Stimulated activated memory B cell treated with anti-CD40 and anti-IgM and Interleukin-4, amounts not matched to agents 10 μg/mL and 1 μg/mL and 100 μg/mL, for 72 hours (primary cell): ENCODE results near the gene ZNF256.

Source experiments
- ATAC-seq: fragments of 150-1000 bp; cut with Tn5 transposase; 2 replicates; pipeline ENCODE4 v1.10.0; 2021
- H3K27ac Mint-ChIP-seq: one replicate; pipeline ENCODE4 v1.8.0; 2022; ENCODE audit warnings: mild to moderate bottlenecking, mixed read lengths
- H3K27me3 Mint-ChIP-seq: one replicate; pipeline ENCODE4 v1.8.0; 2022; ENCODE audit warnings: mixed read lengths
- H3K36me3 Mint-ChIP-seq: one replicate; pipeline ENCODE4 v1.8.0; 2022; ENCODE audit warnings: mixed read lengths
- H3K4me1 Mint-ChIP-seq: one replicate; pipeline ENCODE4 v1.8.0; 2022; ENCODE audit warnings: mixed read lengths
- H3K4me3 Mint-ChIP-seq: one replicate; pipeline ENCODE4 v1.8.0; 2022; ENCODE audit warnings: mild to moderate bottlenecking, moderate library complexity, mixed read lengths
- H3K9me3 Mint-ChIP-seq: one replicate; pipeline ENCODE4 v1.8.0; 2022; ENCODE audit warnings: mixed read lengths

Gene ZNF256

GRCh38 chr19:57947419-57948134 lies at the start of gene ZNF256:
Gene ZNF256, minus strand, starts transcription at chr19:57947706. Its CDS starts 232 bp downstream, at chr19:57947474.
- Mint-ChIP-seq H3K4me1 (peaks cover 34% of the 10 kb centered on the region), H3K27ac (peak within 1 kb of the TSS; percentile 92), H3K9me3 (peaks cover 34% of the 10 kb centered on the region), H3K36me3 (peaks cover 40% of the 10 kb centered on the region), H3K4me3 (peak within 1 kb of the TSS; percentile 93), H3K27me3 (no peaks in the 10 kb centered on the region)
- peak; percentile 99 for ATAC-seq

GRCh38 chr19:57992841-57993240 lies 45.3 kb upstream of the ZNF256 start:
- Mint-ChIP-seq H3K27me3 (no peaks in the 10 kb centered on the region), H3K36me3 (peaks cover 94% of the 10 kb centered on the region), H3K9me3 (peaks cover 42% of the 10 kb centered on the region), H3K4me3 (no peak overlapping the region), H3K4me1 (no peaks in the 10 kb centered on the region), H3K27ac (no peak overlapping the region)
- no peak for ATAC-seq

GRCh38 chr19:57978586-57979289 lies 31.2 kb upstream of the ZNF256 start:
- ATAC-seq, result no peak
- no peak overlapping the region for H3K4me3 Mint-ChIP-seq
- H3K4me1 Mint-ChIP-seq, result no peaks in the 10 kb centered on the region
- H3K36me3 Mint-ChIP-seq, result peaks cover 97% of the 10 kb centered on the region
- H3K27me3 Mint-ChIP-seq, result no peaks in the 10 kb centered on the region
- no peak overlapping the region for H3K27ac Mint-ChIP-seq
- peaks cover 46% of the 10 kb centered on the region for H3K9me3 Mint-ChIP-seq

GRCh38 chr19:57974434-57974833 lies 26.9 kb upstream of the ZNF256 start, which contains the start of gene C19orf18:
Gene C19orf18, minus strand, starts transcription at chr19:57974534. Its CDS starts 102 bp downstream, at chr19:57974432.
- H3K27me3 Mint-ChIP-seq, result no peaks in the 10 kb centered on the region
- no peak within 1 kb of the TSS for H3K27ac Mint-ChIP-seq
- H3K4me3 Mint-ChIP-seq, result no peak within 1 kb of the TSS
- no peak for ATAC-seq
- H3K4me1 Mint-ChIP-seq, result no peaks in the 10 kb centered on the region
- H3K36me3 Mint-ChIP-seq, result peaks cover 77% of the 10 kb centered on the region
- H3K9me3 Mint-ChIP-seq, result peaks cover 41% of the 10 kb centered on the region

- Mint-ChIP-seq H3K4me1 (no peaks in the 10 kb centered on the region), H3K36me3 (peaks cover 46% of the 10 kb centered on the region), H3K9me3 (peaks cover 19% of the 10 kb centered on the region), H3K27me3 (no peaks in the 10 kb centered on the region), H3K4me3 (no peak overlapping the region), H3K27ac (no peak overlapping the region)
- no peak for ATAC-seq
These were observed 17.3 kb upstream of the ZNF256 start for GRCh38 chr19:57964761-57965160.

GRCh38 chr19:57961785-57962184 lies 14.3 kb upstream of the ZNF256 start:
- Mint-ChIP-seq H3K27ac (no peak overlapping the region), H3K4me1 (no peaks in the 10 kb centered on the region), H3K9me3 (peaks cover 13% of the 10 kb centered on the region), H3K4me3 (no peak overlapping the region), H3K36me3 (peaks cover 43% of the 10 kb centered on the region), H3K27me3 (no peaks in the 10 kb centered on the region)
- no peak for ATAC-seq

- ATAC-seq, result no peak
- Mint-ChIP-seq H3K4me3 (no peak overlapping the region), H3K36me3 (peaks cover 23% of the 10 kb centered on the region), H3K27ac (no peak overlapping the region), H3K9me3 (peaks cover 19% of the 10 kb centered on the region), H3K27me3 (no peaks in the 10 kb centered on the region), H3K4me1 (no peaks in the 10 kb centered on the region)
These were observed 7.5 kb upstream of the ZNF256 start for GRCh38 chr19:57954996-57955395.

- no peak overlapping the region for H3K27ac Mint-ChIP-seq
- H3K27me3 Mint-ChIP-seq, result no peaks in the 10 kb centered on the region
- peaks cover 19% of the 10 kb centered on the region for H3K36me3 Mint-ChIP-seq
- H3K4me1 Mint-ChIP-seq, result peaks cover 20% of the 10 kb centered on the region
- no peak overlapping the region for H3K4me3 Mint-ChIP-seq
- ATAC-seq, result no peak
- H3K9me3 Mint-ChIP-seq, result peaks cover 21% of the 10 kb centered on the region
These were observed 2.2 kb upstream of the ZNF256 start for GRCh38 chr19:57949702-57950101.

GRCh38 chr19:57949296-57949695 lies 1.8 kb upstream of the ZNF256 start:
- Mint-ChIP-seq H3K27ac (no peak overlapping the region), H3K9me3 (peaks cover 22% of the 10 kb centered on the region)

GRCh38 chr19:57947088-57947418 lies 453 bp downstream of the ZNF256 start:
- H3K9me3 Mint-ChIP-seq, result peaks cover 39% of the 10 kb centered on the region
- H3K4me3 Mint-ChIP-seq, result peak overlapping the region; percentile 93
- peaks cover 34% of the 10 kb centered on the region for H3K4me1 Mint-ChIP-seq
- H3K36me3 Mint-ChIP-seq, result peaks cover 45% of the 10 kb centered on the region
- ATAC-seq, result no peak
- H3K27me3 Mint-ChIP-seq, result no peaks in the 10 kb centered on the region
- H3K27ac Mint-ChIP-seq, result peak overlapping the region; percentile 92

More at GRCh38 chr19:57949296-57949695, 1.8 kb upstream of the ZNF256 start:
- Mint-ChIP-seq H3K27me3 (no peaks in the 10 kb centered on the region), H3K4me3 (no peak overlapping the region), H3K36me3 (peaks cover 23% of the 10 kb centered on the region), H3K4me1 (peaks cover 24% of the 10 kb centered on the region)
- ATAC-seq, result no peak

GRCh38 chr19:57946316-57946715 lies 1.2 kb downstream of the ZNF256 start:
- Mint-ChIP-seq H3K27ac (peak overlapping the region; percentile 92), H3K9me3 (peaks cover 44% of the 10 kb centered on the region), H3K4me1 (peaks cover 34% of the 10 kb centered on the region), H3K27me3 (no peaks in the 10 kb centered on the region), H3K36me3 (peaks cover 53% of the 10 kb centered on the region), H3K4me3 (peak overlapping the region; percentile 93)
- ATAC-seq, result no peak

- Mint-ChIP-seq H3K9me3 (peaks cover 47% of the 10 kb centered on the region), H3K27ac (no peak overlapping the region), H3K27me3 (no peaks in the 10 kb centered on the region), H3K4me1 (peaks cover 31% of the 10 kb centered on the region), H3K36me3 (peaks cover 96% of the 10 kb centered on the region), H3K4me3 (no peak overlapping the region)
- no peak for ATAC-seq
These were observed 5.9 kb downstream of the ZNF256 start for GRCh38 chr19:57941593-57941992.

GRCh38 chr19:57935731-57936130 lies 11.8 kb downstream of the ZNF256 start:
- Mint-ChIP-seq H3K27me3 (no peaks in the 10 kb centered on the region), H3K9me3 (peaks cover 18% of the 10 kb centered on the region), H3K4me1 (peaks cover 19% of the 10 kb centered on the region), H3K4me3 (no peak overlapping the region), H3K27ac (peak overlapping the region; percentile 96), H3K36me3 (peaks cover 87% of the 10 kb centered on the region)
- ATAC-seq, result no peak

- Mint-ChIP-seq H3K9me3 (peaks cover 19% of the 10 kb centered on the region), H3K4me1 (peaks cover 19% of the 10 kb centered on the region), H3K27ac (peak within 1 kb of the TSS; percentile 96), H3K4me3 (peak within 1 kb of the TSS; percentile 97), H3K36me3 (peaks cover 88% of the 10 kb centered on the region), H3K27me3 (no peaks in the 10 kb centered on the region)
- peak; percentile 99 for ATAC-seq
These were observed 12.5 kb downstream of the ZNF256 start, which contains the start of gene ZNF418 for GRCh38 chr19:57934820-57935665. Gene ZNF418, minus strand, starts transcription at chr19:57935402. Its CDS starts 1,580 bp downstream, at chr19:57933822.

GRCh38 chr19:57927587-57927986 lies 19.9 kb downstream of the ZNF256 start:
- H3K27ac Mint-ChIP-seq, result no peak overlapping the region

More at GRCh38 chr19:57927587-57927986, 19.9 kb downstream of the ZNF256 start:
- H3K4me3 Mint-ChIP-seq, result no peak overlapping the region
- H3K27me3 Mint-ChIP-seq, result no peaks in the 10 kb centered on the region
- H3K36me3 Mint-ChIP-seq, result peaks cover 82% of the 10 kb centered on the region
- peaks cover 22% of the 10 kb centered on the region for H3K9me3 Mint-ChIP-seq
- peaks cover under 1% of the 10 kb centered on the region for H3K4me1 Mint-ChIP-seq
- no peak for ATAC-seq
